DOHH2 (cell line): ENCODE data around the gene CATSPERZ.
A peak's percentile ranks its signal among the peaks of the same experiment; 100 is the strongest.

Experiments used
- H3F3A ChIP-seq: fragments of 200-600 bp; sonication (generic), shearing (Covaris generic); 2 replicates; pipeline ENCODE4 v1.6.0; 2016; ENCODE audit warnings: antibody characterized with exemption, mild to moderate bottlenecking; ENCODE audit not compliant: control insufficient read depth, insufficient read depth
- H3K27ac ChIP-seq: fragments of 200-600 bp; sonication (generic); 2 replicates; pipeline ENCODE4 v1.5.1; 2014; ENCODE audit warnings: low read depth, mild to moderate bottlenecking, low read length, moderate library complexity
- H3K27me3 ChIP-seq: fragments of 200-600 bp; sonication (generic); 2 replicates; pipeline ENCODE4 v1.6.1; 2014; ENCODE audit warnings: mild to moderate bottlenecking, low read length, mixed read lengths; ENCODE audit not compliant: control insufficient read depth
- H3K36me3 ChIP-seq: fragments of 200-600 bp; sonication (generic); 2 replicates; pipeline ENCODE4 v1.6.1; 2014; ENCODE audit warnings: mild to moderate bottlenecking, low read length, moderate library complexity, mixed read lengths; ENCODE audit not compliant: control insufficient read depth
- H3K4me1 ChIP-seq: fragments of 200-600 bp; sonication (generic); 2 replicates; pipeline ENCODE4 v1.6.1; 2014; ENCODE audit warnings: mild to moderate bottlenecking, low read length, mixed read lengths; ENCODE audit not compliant: control insufficient read depth
- H3K4me2 ChIP-seq: fragments of 200-600 bp; sonication (generic); 2 replicates; pipeline ENCODE4 v1.6.0; 2014; ENCODE audit warnings: mild to moderate bottlenecking, low read length, moderate library complexity
- H3K4me3 ChIP-seq: fragments of 200-600 bp; sonication (generic); 2 replicates; pipeline ENCODE4 v1.5.1; 2014; ENCODE audit warnings: mild to moderate bottlenecking, low read length, mixed read lengths
- H3K79me2 ChIP-seq: fragments of 200-600 bp; sonication (generic); 2 replicates; pipeline ENCODE4 v1.6.1; 2014; ENCODE audit warnings: mild to moderate bottlenecking, low read length, mixed read lengths; ENCODE audit not compliant: control insufficient read depth
- H3K9me2 ChIP-seq: fragments of 200-600 bp; sonication (generic); replicated peaks from 2 replicates; pipeline ENCODE4 v1.6.1; 2014; ENCODE audit warnings: mild to moderate bottlenecking, low read length, mixed read lengths; ENCODE audit not compliant: control insufficient read depth
- H3K9me3 ChIP-seq: fragments of 200-600 bp; sonication (generic); 2 replicates; pipeline ENCODE4 v1.6.1; 2014; ENCODE audit warnings: antibody characterized with exemption, low read length, mixed read lengths; ENCODE audit not compliant: control insufficient read depth, insufficient read depth
- H4K20me1 ChIP-seq: fragments of 200-600 bp; sonication (generic); 2 replicates; pipeline ENCODE4 v1.6.0; 2014; ENCODE audit warnings: low read depth, mild to moderate bottlenecking, antibody characterized with exemption, low read length, moderate library complexity; ENCODE audit not compliant: control insufficient read depth, insufficient read depth
- CTCF ChIP-seq: fragments of 200-600 bp; sonication (generic); IDR thresholded peaks from one replicate; pipeline ENCODE4 v1.5.1; 2014; ENCODE audit warnings: antibody characterized with exemption, mild to moderate bottlenecking, low read depth, low read length; ENCODE audit not compliant: poor library complexity, severe bottlenecking
- EZH2phosphoT487 ChIP-seq: fragments of 200-600 bp; sonication (generic); IDR thresholded peaks from 2 replicates; pipeline ENCODE4 v1.6.1; 2017; ENCODE audit warnings: borderline replicate concordance, mild to moderate bottlenecking, antibody characterized with exemption, low read length, moderate library complexity, mixed read lengths

The CATSPERZ gene

GRCh38 chr11:64284962-64285884 is 14.9 kb upstream of the CATSPERZ start, which contains the start of gene GPR137:
TSS of gene GPR137 (plus strand) at chr11:64285848. CDS start at chr11:64286525, 677 bp downstream.
- Histone ChIP-seq H3K79me2 (peaks cover 12% of the 10 kb centered on the region), H3K27ac (peak within 1 kb of the TSS; percentile 82), H3K4me3 (peak within 1 kb of the TSS; percentile 76), H3K4me2 (peak within 1 kb of the TSS; percentile 82), H3K27me3 (no peaks in the 10 kb centered on the region), H3K9me2 (no peaks in the 10 kb centered on the region), H3F3A (peaks cover 2% of the 10 kb centered on the region; the same call in 1 of the 2 replicates), H4K20me1 (no peaks in the 10 kb centered on the region), H3K36me3 (no peaks in the 10 kb centered on the region), H3K4me1 (peaks cover 19% of the 10 kb centered on the region), H3K9me3 (no peaks in the 10 kb centered on the region)
- TF ChIP-seq EZH2phosphoT487, result no peak
- no peak for TF ChIP-seq CTCF

GRCh38 chr11:64285885-64286800 is 14.0 kb upstream of the CATSPERZ start:
- Histone ChIP-seq H3K4me1 (peaks cover 19% of the 10 kb centered on the region), H3K27ac (no peak overlapping the region), H3K36me3 (no peaks in the 10 kb centered on the region), H3K4me3 (peak overlapping the region; percentile 76), H3K4me2 (peak overlapping the region; percentile 82), H3K9me3 (no peaks in the 10 kb centered on the region), H4K20me1 (no peaks in the 10 kb centered on the region), H3K79me2 (peaks cover 12% of the 10 kb centered on the region), H3F3A (peaks cover 2% of the 10 kb centered on the region; the same call in 1 of the 2 replicates), H3K9me2 (no peaks in the 10 kb centered on the region), H3K27me3 (peaks cover 5% of the 10 kb centered on the region)
- TF ChIP-seq EZH2phosphoT487, result no peak
- peak; percentile 41 for TF ChIP-seq CTCF

- no peak overlapping the region for H3K27ac ChIP-seq
- H3K36me3 ChIP-seq, result no peaks in the 10 kb centered on the region
- peaks cover 19% of the 10 kb centered on the region for H3K4me1 ChIP-seq
- peaks cover 12% of the 10 kb centered on the region for H3K79me2 ChIP-seq
- H3K9me2 ChIP-seq, result no peaks in the 10 kb centered on the region
- no peak overlapping the region; the same call in 1 of the 2 replicates for H3K4me3 ChIP-seq
- H3F3A ChIP-seq, result peaks cover 2% of the 10 kb centered on the region; the same call in 1 of the 2 replicates
- H3K9me3 ChIP-seq, result no peaks in the 10 kb centered on the region
- H3K27me3 ChIP-seq, result peaks cover 8% of the 10 kb centered on the region
- no peaks in the 10 kb centered on the region for H4K20me1 ChIP-seq
- peak overlapping the region; percentile 82 for H3K4me2 ChIP-seq
- no peak for TF ChIP-seq EZH2phosphoT487
- peak; percentile 5 for TF ChIP-seq CTCF
These were observed 13.4 kb upstream of the CATSPERZ start for GRCh38 chr11:64286801-64287159.
